MM.1S (cell line): ENCODE data around the gene DYNC1H1.

Source experiments
- CTCF ChIP-seq: fragments of 300-600 bp; sonication (generic); IDR thresholded peaks from 2 replicates; pipeline ENCODE4 v1.5.1; 2016; ENCODE audit warnings: antibody characterized with exemption, low read length, mixed read lengths
- EZH2 ChIP-seq: fragments of 300-600 bp; sonication (generic); optimal IDR thresholded peaks from 2 replicates; pipeline ENCODE3; 2017; ENCODE audit warnings: low read depth, mild to moderate bottlenecking, antibody characterized with exemption, low read length, mixed read lengths
- EZH2phosphoT487 ChIP-seq: fragments of 300-600 bp; sonication (generic); IDR thresholded peaks from 2 replicates; pipeline ENCODE4 v1.6.1; 2018; ENCODE audit warnings: antibody characterized with exemption, low read length

GRCh38 chr14:101918065-101918989 is 46.0 kb upstream of the DYNC1H1 start:
- TF ChIP-seq EZH2phosphoT487, result no peak
- TF ChIP-seq CTCF, result no peak
- TF ChIP-seq EZH2, result no peak
